GM21423 (cell line): Measurements from ENCODE around the gene OLFML1.

ENCODE experiments used
- ATAC-seq: cut with Tn5 transposase; IDR thresholded peaks from one replicate; pipeline ENCODE4 v1.9.1; 2021; ENCODE audit warnings: mild to moderate bottlenecking, moderate library complexity; ENCODE audit not compliant: unreplicated experiment

Gene OLFML1

DNA sequence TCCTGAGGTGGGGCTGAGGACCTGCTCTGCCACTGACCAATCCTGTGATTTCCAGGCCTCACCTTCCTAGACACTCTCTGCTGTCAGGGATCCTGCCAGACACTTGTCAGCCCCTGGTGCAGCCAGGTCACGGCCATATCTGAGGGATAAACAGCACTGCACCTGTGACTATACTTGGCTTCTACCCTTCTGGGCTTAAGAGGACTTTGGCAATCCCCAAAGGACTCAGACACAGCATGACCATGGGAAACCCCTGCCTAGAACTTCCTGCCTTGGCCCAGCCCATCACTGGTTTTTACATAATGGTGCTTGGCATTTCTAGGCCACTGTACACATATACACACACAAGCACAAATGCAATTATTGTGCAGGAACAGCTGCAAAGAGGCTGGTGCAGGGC is 11.6 kb upstream of the OLFML1 start:
- peak; percentile 83 for ATAC-seq

DNA sequence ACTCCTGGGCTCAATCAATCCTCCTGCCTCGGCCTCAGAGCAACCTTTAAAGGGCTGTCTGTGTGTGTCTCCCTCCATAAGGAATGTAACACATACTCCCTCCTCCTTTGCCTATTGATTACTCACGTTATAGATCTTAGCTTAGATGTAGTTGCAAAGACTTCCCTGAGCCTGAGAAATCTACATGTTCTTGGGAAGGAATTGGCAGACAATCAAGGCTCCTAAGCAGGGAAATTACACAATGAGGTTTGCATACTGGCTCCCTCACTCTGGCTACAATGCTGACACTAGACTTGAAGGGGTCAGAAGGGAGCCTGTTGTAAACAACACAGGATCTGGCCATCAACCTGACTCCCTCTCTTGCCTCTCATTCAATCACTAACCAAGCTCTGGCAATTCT is 5.2 kb upstream of the OLFML1 start:
- no peak for ATAC-seq

DNA sequence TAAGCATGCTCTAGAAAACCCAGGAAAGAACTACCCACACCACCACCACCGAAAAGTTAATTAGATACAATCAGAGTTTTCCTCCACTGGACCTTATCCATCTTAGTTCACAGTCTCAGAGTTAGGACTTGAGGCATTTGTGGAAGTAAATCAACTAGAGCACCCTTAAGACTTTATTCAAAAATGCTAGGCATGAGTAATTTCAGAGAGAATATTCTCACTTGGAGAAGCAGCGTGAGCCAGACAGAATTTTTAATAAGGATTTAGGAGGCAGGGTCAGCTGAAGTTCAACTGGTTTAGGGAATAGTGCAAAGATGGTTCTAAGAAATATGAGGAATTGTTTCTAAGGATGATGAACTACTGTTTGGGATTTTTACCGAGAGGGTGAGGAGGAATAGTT is 1.2 kb upstream of the OLFML1 start:
- no peak for ATAC-seq

DNA sequence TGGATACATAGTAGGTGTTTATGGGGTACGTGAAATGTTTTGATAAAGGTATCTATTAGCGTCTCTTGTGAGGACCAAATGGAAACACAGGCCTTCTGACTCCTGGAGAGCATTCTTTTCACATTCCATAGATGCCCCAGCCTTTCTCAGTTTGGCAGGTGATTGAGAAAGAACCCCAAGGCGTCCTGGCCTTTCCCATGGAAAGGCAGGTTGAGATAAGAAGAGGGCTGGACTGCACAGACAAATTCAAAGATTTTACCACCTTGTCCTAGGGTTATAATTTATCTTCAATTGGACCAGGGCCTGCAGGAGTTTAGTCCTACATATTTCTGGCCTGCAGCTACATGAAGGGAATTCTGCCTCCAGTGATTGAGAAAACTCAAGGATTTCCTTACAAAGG is 661 bp upstream of the OLFML1 start:
- no peak for ATAC-seq

DNA sequence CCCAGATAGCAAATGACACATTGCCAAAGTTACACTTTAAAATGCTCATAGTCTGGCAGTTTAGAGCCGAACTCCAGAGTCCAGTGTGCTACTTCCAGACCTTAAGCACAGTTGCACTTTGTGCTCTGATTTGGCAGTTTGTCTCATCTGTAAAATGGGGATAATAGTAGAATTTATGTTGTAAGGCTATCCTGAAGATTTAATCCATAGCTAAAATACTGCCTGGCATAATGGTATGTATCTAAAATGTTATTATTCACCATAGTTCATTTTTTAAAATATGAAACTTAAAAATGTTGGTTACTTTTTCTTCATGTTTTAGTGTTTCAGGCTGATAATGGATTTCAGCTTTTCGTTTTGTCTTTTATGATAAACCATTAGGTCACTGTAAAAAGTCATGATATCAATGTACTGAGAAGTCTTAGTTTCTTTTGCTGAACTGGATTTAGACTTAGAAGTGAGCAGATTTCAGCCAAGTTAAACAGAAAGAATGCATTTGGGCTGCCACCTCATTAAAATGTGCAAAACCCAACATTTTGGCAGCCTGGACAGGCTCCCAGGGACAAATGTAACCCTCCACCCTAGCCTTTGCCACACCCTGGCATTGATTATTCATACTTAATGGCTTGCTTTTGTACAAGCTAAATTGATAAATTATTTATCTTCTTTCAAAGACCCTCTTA is 933 bp downstream of the OLFML1 start:
- ATAC-seq = no peak

DNA sequence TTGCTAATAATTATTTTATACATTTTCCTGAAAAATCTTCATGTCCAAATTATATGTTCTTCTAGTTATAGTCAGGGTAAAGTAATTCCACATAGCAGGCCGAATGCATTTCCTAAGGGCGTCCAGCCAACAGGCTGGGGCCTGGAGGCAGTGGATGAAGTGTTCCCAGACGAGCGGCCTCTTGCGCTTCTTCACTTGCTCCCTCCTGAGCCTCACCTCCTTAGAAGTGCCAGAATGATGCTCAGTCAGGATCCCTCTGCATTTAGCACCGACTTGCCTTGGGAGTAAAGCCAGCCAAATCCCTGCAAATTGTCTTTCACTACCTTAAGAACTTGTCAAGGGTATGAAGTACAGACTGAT is 1.5 kb downstream of the OLFML1 start:
- no peak for ATAC-seq

DNA sequence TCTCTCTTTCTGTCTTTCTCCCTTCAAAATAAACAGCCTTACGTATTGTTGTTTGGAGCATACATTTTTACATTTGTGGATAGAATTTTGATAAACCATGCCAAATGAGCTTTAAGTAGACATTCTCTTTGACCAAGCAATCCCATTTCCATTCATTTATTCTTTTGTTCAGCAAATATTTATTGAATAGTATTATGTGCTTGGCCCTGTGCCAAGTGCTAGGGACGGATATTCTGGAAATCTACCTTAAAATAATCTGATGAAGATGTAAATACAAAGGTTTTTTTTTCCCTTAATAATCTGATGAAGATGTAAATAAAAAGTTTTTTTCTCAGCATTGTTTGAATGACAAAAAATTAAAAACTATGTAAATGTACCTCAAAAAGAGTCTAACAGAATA is 2.1 kb downstream of the OLFML1 start:
- ATAC-seq = no peak

DNA sequence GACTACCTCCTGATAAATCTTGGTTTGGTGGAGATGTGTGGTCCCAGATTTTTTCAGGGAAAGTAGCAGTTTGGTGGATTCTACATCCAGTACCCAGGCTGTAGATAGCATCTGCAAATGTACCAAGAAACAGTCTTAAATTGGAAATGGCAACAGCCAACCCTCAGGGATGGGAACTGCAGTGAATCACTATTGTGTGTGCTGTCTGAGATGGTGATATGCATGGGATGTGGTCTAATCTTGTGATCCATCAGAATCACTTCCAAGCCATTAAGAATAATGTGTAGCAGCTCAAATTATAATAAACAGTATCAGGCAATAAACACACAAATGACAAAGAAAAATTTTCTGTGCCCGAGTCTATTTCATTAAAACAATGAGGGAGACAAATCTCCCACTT is 3.4 kb downstream of the OLFML1 start:
- no peak for ATAC-seq

DNA sequence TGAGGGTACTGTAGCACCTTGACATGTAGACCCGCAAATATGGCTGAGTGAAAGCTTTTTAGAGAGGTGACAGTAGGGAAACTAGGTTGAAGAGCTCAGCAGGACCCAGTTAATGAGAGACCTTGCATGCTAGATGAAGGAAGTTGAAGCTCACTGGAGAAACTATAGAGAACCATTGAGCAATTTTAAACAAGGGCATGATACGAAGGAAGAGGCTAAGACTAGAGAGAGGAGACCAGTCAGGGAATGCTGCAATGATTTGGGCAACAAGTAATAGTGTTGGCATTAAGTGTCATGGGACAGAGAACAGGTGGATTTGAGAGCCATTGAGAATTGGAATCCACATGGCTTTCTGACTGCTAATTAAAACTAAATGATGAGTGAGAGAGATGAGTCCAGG is 4.1 kb downstream of the OLFML1 start:
- no peak for ATAC-seq

DNA sequence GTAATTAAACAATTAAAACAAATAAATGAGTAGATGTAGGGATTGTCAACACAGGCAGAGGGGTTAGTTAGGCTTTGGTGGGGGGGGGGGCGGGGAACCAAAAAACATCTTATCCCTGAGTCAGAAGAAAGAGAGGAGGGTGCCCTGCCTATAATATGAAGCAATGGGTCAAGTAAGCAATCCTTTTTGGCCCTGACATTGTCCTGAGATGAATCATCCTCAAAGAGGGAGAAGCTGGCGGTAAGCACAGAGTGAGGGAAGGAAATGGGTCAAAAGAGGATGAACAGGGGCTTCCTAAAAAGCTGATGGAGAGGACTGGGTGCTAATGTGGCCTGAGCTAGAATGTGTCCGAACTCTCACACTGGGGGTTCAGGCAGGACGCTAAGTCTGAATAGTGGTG is 4.7 kb downstream of the OLFML1 start:
- ATAC-seq = no peak

DNA sequence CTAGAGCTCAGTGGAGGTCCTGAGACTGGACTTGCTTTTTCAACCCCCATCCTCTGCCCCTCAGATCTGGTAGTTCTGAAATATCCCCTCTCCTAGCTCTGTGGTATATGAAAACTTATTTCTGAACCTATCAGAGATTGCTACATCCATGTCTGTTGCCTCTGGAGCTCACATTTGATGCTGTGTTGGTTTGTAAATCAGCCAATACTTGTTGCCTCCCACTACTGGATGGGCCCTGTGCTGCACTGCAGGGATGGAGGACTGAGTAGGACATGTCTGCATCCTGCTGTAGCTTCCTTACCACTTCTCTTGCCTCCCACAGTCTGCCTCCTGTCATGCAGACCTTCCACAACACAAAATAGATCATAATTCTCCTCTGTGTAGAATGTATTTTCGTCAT is 5.2 kb downstream of the OLFML1 start:
- ATAC-seq = no peak

DNA sequence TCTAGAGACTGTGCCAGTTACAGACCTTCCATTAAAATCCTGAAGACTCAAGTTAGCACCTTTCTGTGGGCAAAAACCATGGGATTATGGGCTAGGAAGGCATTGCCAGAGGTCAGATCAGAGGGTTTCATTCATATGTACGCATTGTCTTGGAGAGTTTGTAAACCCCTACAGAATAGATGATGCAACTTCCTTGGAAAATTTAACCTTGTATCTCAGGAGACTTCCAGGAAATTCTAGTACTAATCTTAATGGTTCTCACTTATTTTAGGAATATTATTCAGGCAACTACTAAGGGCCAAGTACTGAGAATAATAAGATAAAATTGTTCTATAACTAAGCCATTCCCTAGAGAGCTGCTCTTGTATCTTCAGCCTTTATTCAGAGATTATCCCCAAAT is 6.9 kb downstream of the OLFML1 start:
- no peak for ATAC-seq

DNA sequence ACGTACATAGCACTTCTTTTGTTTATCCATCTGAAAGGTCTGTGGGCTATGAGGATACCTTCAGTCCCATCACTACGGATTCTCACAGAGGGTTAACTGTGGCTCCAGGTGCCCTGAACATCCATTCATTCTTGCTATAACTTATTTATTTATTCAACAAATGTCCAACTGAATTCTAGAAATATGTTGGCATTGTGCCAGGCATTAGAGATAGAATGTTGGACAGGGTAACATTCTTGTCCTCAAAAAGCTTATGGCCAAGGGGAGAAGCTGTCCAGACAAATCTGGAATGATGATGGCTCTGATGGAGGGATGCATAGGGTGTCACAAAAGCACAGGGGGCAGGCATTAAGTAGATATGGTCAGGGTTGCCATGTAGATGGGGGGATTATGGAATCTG is 8.4 kb downstream of the OLFML1 start:
- ATAC-seq = no peak

DNA sequence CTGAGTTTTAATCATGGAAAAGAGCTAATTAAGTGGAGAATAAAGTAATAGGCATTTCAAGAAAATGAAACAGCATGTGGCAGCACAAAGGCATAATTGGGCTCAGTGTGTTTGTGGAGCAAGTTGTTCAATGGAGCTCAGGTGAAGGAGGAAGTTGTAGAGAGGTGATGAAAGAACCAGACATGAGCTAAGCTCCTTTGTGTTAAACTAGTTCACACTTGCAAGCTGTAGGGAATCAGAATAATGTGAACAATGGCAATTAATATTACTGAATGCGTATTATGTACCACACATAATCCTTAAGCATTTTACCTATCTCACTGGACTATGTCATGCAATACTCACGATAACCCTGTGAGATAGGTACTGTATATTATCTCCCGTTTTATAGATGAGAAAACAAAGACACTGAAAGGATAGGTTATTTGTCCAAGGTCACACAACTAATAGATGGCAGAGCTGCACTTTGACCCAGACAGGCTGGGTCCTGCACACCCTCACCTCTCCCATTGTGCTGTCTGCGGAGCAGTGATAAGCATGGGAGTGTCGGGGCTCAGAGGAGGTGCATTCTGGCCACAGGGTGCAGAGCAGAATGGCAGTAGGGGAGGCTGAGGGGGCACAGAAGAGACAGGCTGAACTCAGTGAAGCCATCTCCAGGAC is 8.9 kb downstream of the OLFML1 start:
- ATAC-seq = no peak

DNA sequence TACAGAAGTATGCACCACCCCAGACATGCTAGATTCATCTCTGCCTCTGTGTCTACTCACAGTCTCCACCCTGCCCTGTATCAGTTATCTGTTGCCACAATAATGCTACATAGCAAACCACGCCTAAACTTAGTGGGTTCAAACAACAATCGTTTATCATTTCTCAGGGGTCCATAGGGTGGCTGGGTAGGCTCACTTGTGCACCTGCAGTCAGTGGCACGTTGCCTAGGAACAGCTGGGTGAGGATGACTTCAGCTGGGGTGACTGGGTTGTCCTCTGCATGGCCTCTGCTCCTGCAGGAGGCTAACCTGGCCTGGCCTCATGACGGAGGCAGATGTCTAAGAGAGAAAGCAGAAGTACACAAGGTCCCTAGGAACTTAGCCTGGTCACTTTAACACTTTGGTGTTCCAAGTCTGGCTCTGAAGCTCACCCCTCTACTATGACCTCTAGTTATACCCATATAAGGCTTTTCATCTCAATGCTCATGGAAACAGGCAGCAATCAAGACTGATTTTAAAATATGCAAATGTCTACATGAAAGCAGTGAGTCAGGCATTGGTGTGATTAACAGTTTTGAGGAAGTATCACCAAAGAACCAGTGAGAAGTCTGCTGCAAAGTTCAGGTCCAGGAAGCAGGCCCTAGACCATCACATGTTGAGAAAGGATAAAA is 10.7 kb downstream of the OLFML1 start:
- ATAC-seq = peak; percentile 86

DNA sequence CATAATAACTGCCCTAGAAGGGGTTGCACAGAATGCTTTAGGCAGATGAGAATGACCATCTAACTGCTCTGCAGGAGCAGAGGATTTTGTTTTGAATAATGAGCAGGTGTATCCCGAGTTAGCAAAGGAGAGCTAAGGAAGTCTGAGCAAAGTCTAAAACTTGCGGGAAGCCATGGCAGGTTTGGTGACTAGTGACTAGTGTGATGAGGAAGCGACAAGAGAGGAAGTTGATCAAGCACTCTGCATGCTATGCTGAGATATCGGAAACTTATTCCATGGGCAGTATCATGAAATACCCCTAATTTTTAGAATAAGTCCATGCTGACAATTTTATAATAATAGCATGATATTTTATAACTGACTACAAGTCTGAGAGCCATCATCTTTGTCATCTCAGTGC is 12.9 kb downstream of the OLFML1 start:
- no peak for ATAC-seq

DNA sequence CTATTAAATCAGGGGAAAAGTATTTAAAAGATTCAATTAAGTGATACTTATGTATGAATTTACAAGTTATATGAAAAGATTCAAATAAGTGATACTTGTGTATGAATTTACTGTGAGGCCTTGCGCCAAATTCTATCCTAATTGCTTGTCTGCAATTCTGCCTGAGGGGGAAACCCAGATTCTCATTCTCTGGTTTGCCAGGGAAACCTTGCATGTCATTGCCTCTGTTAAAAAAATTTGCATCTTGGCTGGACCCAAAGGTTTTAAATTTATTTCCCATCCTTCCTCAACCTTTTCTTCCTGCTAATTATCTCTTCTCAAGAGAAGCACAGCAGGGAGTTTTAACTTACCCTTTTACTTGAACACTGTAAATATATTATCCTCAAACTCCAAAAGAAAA is 13.8 kb downstream of the OLFML1 start:
- ATAC-seq = no peak

DNA sequence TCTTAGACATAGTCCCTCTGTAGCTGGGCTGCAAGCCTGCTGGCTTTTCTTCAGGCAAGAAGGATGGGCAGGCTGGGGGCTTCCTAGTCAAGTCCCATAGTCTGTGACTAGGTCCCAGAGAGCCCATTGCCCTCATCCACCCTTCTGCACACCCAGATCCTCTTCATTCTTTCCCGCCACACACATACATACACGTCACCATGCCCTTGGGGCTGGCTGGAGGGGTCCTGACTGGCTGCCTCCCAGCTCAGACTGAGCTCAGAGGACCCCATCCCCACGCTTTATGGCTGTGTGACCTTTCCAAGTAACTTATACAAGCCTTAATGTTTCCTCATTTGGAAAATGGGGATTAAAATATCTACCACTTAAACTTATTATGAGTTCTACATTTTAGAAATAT is 14.9 kb downstream of the OLFML1 start:
- no peak for ATAC-seq

DNA sequence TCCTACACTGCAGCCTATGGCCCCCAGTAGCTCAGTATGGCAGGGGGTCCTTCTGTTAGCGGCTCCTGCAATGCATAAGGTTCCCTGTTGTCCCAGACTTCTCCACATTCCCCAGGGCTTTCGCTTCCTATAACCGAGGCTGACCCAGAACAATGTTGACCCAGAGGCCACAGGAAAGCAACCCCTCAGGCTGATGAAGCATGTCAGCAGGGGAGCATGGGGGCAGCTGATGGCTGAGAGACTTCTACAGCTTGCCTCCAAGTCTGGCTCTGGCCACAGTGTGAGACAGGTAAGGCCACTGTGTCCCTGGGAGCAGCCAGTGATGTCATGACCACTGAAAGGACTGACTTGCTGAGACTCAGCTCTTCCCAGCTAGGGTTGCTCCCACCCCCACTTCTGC is 15.9 kb downstream of the OLFML1 start:
- no peak for ATAC-seq

DNA sequence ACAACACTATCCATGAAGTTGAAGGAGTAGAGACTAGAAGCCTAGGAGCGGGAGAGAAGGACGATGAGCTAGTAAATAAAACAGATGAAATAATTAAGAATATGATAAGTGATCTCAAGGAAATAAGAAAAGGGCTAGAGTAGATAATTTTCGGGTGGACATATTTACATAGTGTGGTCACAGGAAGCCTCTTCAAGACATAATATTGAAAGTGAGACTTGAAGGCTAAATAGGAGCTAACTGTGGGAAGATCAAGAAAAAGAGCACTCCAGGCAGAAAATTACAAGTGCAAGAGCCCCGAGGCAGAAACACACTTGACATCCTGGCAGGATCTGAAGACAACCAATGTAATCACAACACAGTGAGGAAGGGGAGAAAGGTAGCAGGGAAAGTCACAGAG is 16.6 kb downstream of the OLFML1 start:
- ATAC-seq = no peak

DNA sequence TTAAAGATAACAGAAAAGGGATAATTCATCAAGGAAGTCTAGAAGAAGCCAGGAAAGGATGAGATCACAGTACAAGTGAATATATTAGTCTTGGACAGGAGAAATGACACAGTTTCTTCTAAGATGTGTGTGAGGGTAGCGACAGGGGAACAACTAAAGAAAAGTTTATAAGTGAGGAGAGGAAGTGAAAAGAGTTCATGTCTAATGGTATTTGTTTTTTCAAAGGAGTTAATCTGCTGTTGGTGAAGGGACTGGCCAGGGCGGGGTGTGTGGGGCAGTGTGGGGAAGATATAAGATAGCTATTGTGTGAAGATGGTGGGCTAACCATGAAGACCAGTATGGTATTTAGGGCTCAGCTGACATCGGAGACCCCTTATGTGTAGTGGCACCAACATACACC is 20.9 kb downstream of the OLFML1 start:
- ATAC-seq = no peak

DNA sequence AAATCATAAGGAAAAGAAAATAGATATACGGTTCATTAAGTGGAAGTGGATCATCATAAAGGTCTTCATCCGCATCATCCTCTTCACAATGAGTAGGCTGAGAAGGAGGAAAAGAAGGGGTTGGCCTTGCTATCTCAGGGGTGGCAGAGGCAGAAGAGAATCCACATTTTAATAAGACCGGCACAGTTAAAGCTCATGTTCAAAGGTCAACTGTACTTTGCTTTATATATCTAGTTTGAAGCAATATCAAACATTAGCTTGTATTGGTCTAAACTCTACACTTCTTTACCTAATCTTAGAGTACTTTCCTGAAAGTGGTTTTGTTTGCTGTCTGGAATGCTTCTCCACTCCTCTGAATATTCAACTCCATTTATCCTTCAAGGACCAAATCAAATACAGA is 22.8 kb downstream of the OLFML1 start:
- ATAC-seq = no peak

DNA sequence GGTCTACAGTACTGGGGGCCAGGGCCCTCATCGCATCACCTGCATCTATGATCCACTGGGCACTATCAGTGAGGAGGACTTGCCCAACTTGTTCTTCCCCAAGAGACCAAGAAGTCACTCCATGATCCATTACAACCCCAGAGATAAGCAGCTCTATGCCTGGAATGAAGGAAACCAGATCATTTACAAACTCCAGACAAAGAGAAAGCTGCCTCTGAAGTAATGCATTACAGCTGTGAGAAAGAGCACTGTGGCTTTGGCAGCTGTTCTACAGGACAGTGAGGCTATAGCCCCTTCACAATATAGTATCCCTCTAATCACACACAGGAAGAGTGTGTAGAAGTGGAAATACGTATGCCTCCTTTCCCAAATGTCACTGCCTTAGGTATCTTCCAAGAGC is 24.7 kb downstream of the OLFML1 start:
- ATAC-seq = no peak
